Measurements from ENCODE around the gene CCDC102B. TPM values are rescaled to one million over a fixed set of nuclear protein-coding genes. Genes with fewer than 3 reads are reported as not detected.

CCDC102B gene
- total RNA-seq, 1 experiment from 2014 or later, result 0.92 TPM

DNA sequence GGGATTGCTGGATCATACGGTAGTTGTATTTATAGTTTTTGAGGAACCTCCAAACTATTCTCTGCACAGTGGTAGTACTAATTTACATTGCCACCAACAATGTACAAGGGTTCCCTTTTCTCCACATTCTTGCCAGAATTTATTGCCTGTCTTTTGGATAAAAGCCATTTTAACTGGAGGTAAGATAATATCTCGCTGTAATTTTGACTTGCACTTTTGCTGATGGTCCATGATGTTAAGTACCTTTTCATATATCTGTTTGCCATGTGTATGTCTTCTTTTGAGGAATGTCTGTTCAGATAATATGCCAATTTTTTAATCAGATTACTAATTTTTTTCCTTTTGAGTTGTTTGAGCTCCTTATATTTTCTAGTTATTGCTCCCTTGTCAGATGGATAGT lies 158.8 kb downstream of the CCDC102B start:
- no peak overlapping the region for H3K4me3 ChIP-seq (ENCODE audit: low read depth in 2 of 2, low read length in 2 of 2)
- H3K4me1 ChIP-seq (ENCODE audit: control insufficient read depth, insufficient read depth, low read length), result no peaks in the 10 kb centered on the region
- in situ Hi-C loops (cut with HindIII; ENCODE audit: low pct_unique_long_range_greater_than_20kb, low sequenced_read_pairs) (no loop called here), intact Hi-C loops (cut with micrococcal nuclease; ENCODE audit: unreplicated experiment) (no loop called here)
- no peaks in the 10 kb centered on the region for H3K36me3 ChIP-seq (ENCODE audit: control insufficient read depth, insufficient read depth, low read length)
- no peak overlapping the region for H3K27ac ChIP-seq (ENCODE audit: low read length)
- no peaks in the 10 kb centered on the region for H3K27me3 ChIP-seq (ENCODE audit: control insufficient read depth, insufficient read depth, low read length)
- CTCF ChIA-PET, result no interaction called here
- ATAC-seq, result no peak
- no peak for DNase-seq (ENCODE audit: low read depth, low spot score)
- BruUV-seq (replicated peaks), result no TSS peak
- POLR2A ChIA-PET, result no interaction called here
- no peaks in the 10 kb centered on the region for H3K9me3 ChIP-seq (ENCODE audit: control insufficient read depth, insufficient read depth, low read depth, low read length)
- no peak for TF ChIP-seq CTCF (IDR thresholded peaks at IDR 0.05)
- TF ChIP-seq SIN3A (IDR thresholded peaks at IDR 0.05; ENCODE audit: borderline replicate concordance, insufficient read depth, low read depth, low read length), result no peak
- no peak for TF ChIP-seq POLR2AphosphoS5 (IDR thresholded peaks at IDR 0.05; ENCODE audit: low read depth, low read length)
- TF ChIP-seq, protein P1, sequence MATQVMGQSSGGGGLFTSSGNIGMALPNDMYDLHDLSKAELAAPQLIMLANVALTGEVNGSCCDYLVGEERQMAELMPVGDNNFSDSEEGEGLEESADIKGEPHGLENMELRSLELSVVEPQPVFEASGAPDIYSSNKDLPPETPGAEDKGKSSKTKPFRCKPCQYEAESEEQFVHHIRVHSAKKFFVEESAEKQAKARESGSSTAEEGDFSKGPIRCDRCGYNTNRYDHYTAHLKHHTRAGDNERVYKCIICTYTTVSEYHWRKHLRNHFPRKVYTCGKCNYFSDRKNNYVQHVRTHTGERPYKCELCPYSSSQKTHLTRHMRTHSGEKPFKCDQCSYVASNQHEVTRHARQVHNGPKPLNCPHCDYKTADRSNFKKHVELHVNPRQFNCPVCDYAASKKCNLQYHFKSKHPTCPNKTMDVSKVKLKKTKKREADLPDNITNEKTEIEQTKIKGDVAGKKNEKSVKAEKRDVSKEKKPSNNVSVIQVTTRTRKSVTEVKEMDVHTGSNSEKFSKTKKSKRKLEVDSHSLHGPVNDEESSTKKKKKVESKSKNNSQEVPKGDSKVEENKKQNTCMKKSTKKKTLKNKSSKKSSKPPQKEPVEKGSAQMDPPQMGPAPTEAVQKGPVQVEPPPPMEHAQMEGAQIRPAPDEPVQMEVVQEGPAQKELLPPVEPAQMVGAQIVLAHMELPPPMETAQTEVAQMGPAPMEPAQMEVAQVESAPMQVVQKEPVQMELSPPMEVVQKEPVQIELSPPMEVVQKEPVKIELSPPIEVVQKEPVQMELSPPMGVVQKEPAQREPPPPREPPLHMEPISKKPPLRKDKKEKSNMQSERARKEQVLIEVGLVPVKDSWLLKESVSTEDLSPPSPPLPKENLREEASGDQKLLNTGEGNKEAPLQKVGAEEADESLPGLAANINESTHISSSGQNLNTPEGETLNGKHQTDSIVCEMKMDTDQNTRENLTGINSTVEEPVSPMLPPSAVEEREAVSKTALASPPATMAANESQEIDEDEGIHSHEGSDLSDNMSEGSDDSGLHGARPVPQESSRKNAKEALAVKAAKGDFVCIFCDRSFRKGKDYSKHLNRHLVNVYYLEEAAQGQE (IDR thresholded peaks at IDR 0.05; ENCODE audit: insufficient read depth in 1 of 2, low read depth in 2 of 2, low read length in 1 of 2), result no peak
- no peak for TF ChIP-seq TCF7L2 (IDR thresholded peaks at IDR 0.05; ENCODE audit: low read depth, low read length)

DNA sequence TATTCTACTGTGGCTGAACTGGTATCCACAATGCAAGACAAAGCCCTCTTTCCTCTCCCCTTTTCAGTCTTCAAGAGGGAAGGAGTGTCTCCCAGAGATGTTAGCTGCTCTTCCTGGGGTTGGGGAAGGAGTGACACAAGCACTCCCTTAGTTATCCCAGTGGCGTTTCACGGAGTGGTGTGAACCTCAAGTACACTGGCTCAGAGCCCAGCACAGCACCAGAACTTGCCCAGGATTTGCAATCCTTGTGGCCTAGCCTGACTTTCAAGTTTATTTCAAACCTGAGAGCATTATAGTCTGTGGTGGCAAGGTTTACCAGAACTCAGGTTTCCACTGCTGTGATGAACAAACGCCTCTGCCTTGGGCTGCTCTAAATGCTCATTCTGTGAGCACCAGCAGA lies 162.5 kb downstream of the CCDC102B start:
- no peaks in the 10 kb centered on the region for H3K9me3 ChIP-seq (ENCODE audit: control insufficient read depth, insufficient read depth, low read depth, low read length)
- no peak overlapping the region for H3K27ac ChIP-seq (ENCODE audit: low read length)
- H3K36me3 ChIP-seq (ENCODE audit: control insufficient read depth, insufficient read depth, low read length), result no peaks in the 10 kb centered on the region
- no peaks in the 10 kb centered on the region for H3K4me1 ChIP-seq (ENCODE audit: control insufficient read depth, insufficient read depth, low read length)
- intact Hi-C loops (cut with micrococcal nuclease; ENCODE audit: unreplicated experiment), result no loop called here
- H3K27me3 ChIP-seq (ENCODE audit: control insufficient read depth, insufficient read depth, low read length), result no peaks in the 10 kb centered on the region
- BruUV-seq (replicated peaks), result no TSS peak
- ChIA-PET CTCF (no interaction called here), POLR2A (no interaction called here)
- DNase-seq (ENCODE audit: low read depth, low spot score) (no peak), ATAC-seq (no peak)
- no peak overlapping the region for H3K4me3 ChIP-seq (ENCODE audit: low read depth in 2 of 2, low read length in 2 of 2)
- in situ Hi-C loops (cut with HindIII; ENCODE audit: low pct_unique_long_range_greater_than_20kb, low sequenced_read_pairs), result no loop called here
- TF ChIP-seq TCF7L2 (IDR thresholded peaks at IDR 0.05; ENCODE audit: low read depth, low read length) (no peak), CTCF (IDR thresholded peaks at IDR 0.05) (no peak), POLR2AphosphoS5 (IDR thresholded peaks at IDR 0.05; ENCODE audit: low read depth, low read length) (no peak), SIN3A (IDR thresholded peaks at IDR 0.05; ENCODE audit: borderline replicate concordance, insufficient read depth, low read depth, low read length) (no peak)
- TF ChIP-seq, protein P1 (IDR thresholded peaks at IDR 0.05; ENCODE audit: insufficient read depth in 1 of 2, low read depth in 2 of 2, low read length in 1 of 2), result no peak

Measured in Panc1 (cell line).